SW480 (cell line): ENCODE results near the gene PLA2R1.
A peak's percentile ranks its signal among the peaks of the same experiment; 100 is the strongest.

Experiments used
- DNase-seq: peaks from one replicate; pipeline ENCODE4 v3.0.0-alpha.2; 2016; ENCODE audit warnings: low spot score

The PLA2R1 gene

DNA sequence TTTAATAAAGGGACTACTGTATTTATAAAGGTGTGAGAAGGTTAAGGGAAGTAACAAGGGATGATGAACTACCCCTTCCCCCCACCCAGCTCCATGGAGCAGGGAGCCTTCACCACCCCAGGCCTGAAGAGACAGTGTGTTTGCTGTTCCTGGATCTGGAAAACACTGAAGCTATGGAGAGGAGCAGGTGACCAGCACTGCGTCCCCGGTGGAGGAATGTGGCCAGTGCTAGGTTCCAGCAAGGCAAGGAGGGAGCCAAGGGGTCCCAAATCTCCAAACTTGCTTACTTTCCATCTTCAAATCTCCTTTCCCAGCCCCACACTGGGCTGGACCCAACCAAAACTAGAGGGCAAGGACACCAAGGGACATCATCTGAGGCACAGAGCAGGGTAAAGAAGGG, 135.7 kb downstream of the PLA2R1 start:
- DNase-seq = no peak

DNA sequence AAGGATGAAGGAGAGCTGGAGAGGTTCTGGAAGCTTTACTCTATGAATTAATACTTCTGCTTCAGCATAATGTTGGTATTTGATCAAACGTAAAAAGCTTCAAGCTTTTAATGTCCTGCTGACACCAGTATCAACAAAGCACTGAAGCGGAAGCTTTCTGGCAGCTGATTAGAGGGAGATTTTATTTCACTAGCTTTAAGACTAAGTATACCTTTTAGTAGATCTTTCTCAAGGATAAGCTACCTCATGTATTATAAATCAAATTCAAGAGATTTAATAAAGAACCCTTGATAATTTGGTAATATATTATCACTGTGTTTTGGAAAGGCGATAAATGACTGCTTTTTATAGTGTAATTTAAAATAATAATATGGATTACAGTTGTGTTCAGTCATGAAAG, 136.4 kb downstream of the PLA2R1 start:
- DNase-seq = no peak

DNA sequence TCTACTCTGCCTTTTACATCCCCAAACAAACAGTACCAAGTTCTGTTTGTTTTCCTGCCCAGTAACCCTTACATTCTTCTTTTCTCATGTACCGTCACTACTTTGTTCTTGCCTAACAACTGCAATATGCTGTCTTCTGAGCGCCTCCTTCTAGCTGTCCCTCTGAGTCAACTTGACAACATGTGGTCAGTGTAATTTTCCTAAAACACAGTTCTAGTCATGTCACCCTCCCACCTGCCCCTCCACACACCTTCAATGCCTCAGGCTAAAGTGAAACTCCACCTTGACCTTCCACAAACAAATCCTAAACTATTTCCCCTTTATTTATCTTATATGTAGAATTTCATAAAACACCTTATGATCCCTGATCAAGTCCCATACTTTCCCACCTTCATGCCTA, 139.9 kb downstream of the PLA2R1 start:
- DNase-seq = no peak

GRCh38 chr2:159921752-159922404, 140.5 kb downstream of the PLA2R1 start:
- peak; percentile 50 for DNase-seq

GRCh38 chr2:159916511-159916910, 145.9 kb downstream of the PLA2R1 start:
- no peak for DNase-seq

DNA sequence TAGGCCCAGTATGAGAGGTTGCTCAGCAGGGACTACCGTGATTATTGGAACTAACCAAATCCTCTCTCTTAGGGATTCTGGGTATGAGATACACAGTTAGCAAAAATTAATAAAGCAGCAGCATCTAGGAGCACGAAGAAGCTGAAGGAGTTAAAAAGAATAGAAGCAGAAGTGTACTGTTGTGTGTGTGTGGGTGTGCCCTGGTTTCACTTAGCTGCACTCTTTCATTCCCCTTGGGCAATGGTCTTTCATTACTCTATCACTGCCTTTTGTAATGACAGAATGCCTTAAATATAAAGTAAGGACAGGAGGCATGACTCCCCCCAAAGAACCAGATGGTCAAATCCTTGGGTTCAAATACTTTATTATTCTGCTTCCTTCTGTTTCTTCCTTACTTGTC, 148.5 kb downstream of the PLA2R1 start:
- DNase-seq = no peak

GRCh38 chr2:159912580-159912979, 149.8 kb downstream of the PLA2R1 start:
- DNase-seq = no peak

DNA sequence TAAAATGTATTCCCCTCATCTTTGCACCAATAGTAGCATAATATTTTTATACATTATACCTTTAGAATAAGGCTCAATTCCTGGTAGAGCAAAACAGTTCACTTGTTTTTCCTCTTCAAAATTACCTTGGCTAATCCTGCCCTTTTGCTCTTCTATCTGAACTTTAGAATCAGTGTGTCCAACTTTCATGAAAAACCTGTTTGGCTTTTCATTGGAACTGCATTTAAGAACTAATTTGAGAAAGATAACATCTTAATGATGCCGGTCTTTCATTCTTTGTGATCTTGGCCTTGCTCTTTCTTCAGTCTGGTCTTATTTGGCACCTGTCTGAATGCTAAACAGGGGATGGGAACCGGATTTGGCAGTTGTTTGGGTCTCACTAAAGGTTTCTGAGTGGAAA, 151.5 kb downstream of the PLA2R1 start:
- no peak for DNase-seq

DNA sequence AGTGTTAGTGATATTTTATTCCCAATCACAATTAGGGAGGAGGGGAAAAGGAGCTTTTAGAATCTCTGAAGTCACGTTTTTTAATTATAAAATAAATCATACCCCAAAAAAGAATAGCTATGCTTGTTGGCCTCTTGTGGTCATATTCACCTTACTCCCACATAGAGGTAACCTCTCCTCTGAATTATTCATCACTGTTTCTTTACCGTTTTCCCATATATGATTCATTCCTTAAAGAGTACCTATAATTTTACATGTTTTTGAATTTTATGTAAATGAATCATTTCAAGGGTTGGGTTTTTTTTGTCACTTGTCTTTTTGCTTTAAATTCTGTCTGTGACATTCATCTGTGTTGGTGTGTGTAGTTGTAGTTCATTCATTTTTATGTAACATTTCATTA, 153.8 kb downstream of the PLA2R1 start:
- DNase-seq = no peak

GRCh38 chr2:159907909-159908308, 154.5 kb downstream of the PLA2R1 start:
- no peak for DNase-seq

DNA sequence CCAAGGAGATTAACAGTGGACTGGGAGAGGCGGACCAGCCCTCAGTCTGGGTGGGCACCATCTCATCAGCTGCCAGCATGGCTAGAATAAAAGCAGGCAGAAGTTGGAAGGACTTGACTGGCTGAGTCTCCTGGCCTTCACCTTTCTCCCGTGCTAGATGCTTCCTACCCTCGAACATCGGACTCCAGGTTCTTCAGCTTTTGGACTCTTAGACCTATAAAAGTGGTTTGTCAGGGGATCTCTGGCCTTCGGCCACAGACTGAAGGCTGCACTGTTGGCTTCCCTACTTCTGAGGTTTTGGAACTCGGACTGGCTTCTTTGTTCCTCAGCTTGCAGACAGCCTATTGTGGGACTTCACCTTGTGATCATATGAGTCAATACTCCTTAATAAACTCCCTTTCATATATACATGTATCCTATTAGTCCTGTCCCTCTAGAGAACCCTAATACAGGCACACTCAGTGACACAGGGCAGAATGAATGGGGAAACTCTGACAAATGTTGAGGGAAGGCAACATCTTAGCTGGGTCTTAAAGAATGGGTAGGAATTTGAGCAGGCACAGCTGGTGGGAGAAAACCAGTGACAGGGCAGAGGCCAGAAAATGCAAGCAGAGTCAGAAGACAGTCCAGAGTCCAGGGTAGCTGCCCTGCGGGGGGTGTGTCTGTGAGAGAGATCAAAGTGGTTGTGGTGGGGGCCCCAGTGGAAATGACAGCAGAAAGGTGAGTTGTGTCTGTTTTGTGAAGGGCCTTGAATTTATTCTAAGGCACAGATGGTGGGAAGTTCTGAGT, 156.3 kb downstream of the PLA2R1 start:
- peak; percentile 47 for DNase-seq

- no peak for DNase-seq
Measured at GRCh38 chr2:159904959-159905305, 157.5 kb downstream of the PLA2R1 start.

DNA sequence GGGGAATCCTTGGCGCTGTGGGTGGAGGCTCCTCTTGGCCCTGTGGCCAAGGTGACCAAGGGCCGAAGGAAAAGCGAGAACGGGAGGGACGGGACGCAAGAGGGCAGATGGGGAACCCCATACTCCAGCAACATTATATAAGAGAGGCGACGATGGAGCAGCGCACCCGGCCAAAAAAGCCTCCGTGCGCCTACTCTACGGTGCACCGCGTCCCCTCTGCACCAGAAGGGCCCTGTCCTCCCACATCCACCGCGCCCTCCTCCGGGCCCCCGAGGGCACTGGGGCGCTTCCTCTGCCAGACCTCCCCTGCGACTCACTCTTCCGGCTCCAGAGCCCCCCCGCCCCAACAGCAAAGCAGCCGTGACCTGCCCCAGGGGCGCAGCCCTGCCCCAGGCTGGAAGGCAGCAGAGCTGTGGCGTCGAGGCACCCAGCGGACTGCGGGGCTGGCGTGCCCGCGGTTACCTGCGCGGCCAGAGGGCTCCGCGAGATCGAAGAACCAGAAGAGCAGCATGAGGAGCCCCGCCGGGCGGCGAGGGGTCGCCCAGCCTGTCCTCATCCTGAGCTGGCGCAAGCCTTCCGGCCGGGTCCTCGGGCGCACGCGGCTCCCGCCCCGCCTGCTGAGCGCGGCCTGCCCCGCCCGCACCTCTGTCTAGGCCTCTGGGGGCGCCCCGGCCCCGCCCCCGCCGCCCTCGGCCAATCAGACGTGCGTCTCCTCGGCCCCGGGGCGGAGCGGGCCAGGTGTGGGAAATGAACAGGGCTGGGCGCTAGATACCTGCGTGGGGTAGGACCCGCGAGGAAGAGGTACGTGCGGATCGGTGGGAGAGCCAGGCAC, 158.1 kb downstream of the PLA2R1 start, which contains the start of gene LY75:
Gene LY75, minus strand, starts transcription at position 630 of the 832 bp plus-strand sequence.
- no peak for DNase-seq

DNA sequence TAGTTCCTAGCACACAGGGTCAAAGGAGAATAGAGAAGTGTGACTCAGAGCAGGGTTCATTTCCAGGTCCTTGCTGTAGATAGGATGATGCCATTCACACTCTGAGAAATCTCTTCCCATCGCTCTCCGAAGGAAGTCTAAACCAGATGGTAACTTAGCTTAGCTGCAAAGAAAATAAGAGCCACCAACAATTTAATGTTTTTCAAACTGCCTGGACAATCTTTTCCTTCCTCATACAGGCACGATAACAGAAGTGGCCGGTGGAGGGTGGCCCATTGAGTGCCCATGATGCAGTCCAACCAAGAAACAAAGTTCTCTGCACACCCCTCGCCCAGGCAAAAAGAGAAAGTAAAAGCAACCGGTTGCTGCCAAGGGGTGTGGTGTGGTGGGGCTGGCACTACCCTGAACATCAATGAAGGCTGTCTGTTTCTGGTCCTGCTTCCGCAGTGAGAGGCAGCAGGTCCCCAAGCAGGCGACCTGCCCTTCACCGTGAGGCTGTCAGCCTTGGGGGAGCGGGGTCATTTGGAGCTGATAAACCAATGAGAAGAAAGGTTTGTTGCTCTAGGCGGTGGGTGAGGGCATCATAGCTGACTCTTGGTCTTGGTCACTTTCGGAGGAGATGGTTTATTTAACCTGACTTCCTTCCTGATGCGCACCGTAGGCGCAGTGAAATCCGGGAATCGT, 158.8 kb downstream of the PLA2R1 start:
- no peak for DNase-seq

DNA sequence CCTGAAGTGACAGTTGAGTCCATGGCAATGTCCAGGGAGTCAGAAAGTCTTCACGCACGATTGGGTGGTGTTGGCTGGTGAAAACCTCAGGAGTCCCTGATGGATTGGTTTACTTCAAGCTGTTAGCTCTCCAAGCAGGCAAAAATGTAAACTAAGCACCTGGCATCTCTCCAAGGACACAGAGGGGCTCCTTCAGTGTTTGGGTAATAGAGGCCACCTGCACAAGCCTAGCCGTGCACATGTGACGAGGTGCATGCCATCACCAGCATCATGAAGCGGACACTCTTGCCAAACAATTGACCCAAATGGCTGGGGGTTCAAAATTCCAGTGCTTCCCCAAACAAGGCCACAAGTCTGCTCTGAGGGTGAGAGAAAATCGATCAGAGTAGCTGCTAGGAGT, 159.7 kb downstream of the PLA2R1 start:
- DNase-seq = no peak

DNA sequence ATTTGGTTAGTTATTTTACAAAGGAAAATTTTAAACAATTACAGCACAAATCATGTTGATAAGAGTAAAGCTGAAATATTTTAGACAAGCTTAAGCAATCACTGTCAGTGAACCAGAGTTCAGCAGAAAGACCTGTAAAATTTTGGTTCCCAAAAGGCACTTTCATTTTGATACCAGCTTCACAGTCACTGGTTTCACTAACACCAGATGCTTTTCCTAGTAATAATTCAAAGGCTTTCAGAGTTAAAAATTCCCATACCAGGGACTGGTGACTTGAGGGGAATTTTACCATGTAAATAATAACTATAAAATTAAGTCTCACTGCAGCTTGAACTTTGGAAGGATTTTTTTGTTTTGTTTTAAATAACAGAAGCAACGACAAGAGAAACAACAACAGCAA, 162.1 kb downstream of the PLA2R1 start:
- no peak for DNase-seq

DNA sequence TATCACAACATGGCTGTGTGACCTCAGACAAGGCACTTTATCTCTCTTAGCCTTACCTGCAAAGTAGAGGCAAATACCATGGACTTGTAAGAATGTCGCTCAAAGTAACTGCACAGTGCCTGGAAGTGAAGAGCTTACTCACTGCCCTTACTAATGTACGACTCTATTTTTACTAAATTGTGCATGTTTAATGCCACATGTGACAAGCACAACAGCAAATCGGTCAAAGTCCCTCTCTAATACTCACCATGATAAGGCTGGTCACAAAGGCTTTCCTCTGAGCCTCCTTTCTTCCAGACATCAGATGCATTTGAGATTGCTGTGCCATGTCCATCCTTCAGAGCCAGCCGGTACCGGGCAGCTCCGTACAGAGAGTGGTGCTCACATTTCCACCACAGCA, 164.0 kb downstream of the PLA2R1 start:
- no peak for DNase-seq

GRCh38 chr2:159897720-159898119, 164.7 kb downstream of the PLA2R1 start:
- DNase-seq = no peak

DNA sequence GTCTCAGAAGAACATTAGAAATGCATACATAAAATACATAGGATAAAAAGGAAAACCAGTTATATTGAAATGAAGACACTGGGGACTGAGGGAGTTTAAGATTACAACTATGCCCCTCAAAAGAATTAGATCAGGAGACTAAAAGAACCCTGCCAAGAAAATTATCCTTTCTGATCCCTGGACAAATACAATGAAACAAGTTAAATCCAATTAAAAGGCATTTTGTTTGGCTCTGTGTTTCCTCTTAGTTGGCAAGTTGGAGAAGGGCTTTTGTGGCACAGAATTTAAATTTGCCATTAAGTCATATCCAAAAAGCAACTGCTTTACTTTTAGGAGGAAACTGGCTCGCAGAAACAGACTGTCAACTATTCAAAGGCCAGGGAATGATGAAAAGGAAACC, 165.3 kb downstream of the PLA2R1 start:
- DNase-seq = no peak

DNA sequence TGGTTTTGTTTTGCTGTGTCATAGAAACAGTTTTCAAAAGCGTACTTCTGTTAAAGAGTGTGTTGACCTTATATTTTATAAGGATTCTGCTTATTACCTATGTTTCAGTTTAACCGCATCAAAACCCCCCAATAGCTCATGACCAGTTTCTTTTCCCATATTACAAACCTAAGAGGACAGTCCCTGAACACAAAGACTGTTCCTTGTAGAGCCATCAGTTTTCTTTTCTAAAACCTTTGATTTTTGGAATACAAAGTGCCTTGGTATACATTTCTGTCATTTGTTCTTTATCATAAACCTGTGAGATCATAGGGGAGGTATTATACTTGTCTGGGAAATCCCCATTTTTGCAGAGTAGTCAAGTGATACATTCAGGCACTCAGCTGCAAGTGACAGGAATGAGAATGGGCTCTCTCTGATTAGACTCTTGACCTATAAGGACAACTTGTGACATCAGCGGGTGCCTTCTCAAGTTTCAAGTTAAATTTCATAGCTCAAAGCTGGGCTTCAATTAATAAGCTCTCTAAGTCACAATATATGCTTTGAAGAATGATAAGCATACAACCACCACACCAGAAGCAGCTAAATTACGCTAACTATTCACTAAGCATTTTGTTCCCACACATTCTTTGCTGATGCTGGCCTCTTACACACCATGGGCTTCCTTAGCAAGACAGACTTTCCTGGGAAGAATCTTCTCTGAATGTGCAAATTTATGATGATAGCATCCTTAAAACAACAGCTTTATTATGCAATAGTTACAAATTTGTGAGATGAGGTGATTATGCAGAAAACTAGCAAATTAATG, 167.0 kb downstream of the PLA2R1 start:
- no peak for DNase-seq

DNA sequence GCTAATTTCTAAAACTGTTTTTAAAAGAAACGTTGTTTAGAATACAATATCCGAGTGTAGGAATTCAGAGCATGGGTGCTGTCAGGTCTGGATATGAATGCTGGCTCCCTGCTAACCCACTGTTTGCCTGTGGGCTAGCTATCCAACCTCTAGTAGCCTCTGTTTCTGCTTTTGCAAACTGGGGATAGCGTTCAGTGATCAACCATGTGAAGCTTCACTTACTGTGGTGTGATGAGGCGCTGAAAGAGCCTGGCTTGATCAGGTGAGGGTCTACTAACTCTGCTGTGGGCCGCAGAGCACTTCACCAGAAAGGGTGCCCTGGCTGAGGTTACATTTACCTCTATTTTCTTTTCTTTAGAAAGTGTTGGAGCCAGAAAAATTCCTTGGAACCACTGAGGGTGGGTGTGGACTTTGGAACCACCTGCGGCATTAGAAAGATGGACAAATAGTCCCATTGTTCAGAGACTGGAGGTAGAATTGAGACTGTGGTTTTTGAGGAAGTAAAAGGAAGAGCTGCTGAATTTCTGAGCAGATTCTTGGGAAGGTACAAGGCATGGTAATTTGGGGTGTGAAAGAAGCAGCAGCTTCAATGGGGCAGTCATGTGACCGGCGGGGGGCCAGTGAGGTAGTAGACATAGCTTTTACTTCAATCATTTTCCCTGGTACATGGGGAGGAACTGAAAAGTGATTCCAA, 168.1 kb downstream of the PLA2R1 start:
- DNase-seq = peak; percentile 41
